B cell (primary cell): Measurements from ENCODE around the gene COL4A3.

Experiments used
- EZH2 ChIP-seq: IDR thresholded peaks from 2 replicates; pipeline ENCODE4 v1.6.1; 2012; ENCODE audit warnings: borderline replicate concordance, low read depth, mild to moderate bottlenecking, moderate library complexity, low read length; ENCODE audit not compliant: insufficient read depth, poor library complexity, severe bottlenecking
- TF ChIP-seq, protein P1 (sequence below): fragments of 200-600 bp; IDR thresholded peaks from one replicate; pipeline ENCODE4 v1.8.0; 2022; ENCODE audit warnings: antibody characterized with exemption, mild to moderate bottlenecking

DNA sequence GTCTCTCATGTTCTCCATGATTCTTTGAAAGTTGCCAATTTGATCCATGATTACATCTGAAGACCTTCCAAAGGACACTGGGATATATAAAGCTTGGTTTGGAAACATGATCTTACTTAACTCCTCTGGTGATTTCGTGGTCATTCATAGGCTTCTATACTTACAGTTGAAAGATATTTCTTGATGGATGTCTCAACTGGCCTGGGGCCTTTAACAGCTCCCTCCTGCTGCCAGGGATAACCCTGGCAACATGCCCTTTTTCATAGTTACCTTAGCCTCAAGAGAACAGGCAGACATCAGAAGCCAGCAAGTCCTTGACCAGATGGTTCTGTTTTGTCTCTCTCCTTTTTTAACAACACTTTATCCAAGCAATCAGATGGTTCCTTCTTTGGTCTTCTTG is 137.1 kb downstream of the COL4A3 start:
- TF ChIP-seq, protein P1, sequence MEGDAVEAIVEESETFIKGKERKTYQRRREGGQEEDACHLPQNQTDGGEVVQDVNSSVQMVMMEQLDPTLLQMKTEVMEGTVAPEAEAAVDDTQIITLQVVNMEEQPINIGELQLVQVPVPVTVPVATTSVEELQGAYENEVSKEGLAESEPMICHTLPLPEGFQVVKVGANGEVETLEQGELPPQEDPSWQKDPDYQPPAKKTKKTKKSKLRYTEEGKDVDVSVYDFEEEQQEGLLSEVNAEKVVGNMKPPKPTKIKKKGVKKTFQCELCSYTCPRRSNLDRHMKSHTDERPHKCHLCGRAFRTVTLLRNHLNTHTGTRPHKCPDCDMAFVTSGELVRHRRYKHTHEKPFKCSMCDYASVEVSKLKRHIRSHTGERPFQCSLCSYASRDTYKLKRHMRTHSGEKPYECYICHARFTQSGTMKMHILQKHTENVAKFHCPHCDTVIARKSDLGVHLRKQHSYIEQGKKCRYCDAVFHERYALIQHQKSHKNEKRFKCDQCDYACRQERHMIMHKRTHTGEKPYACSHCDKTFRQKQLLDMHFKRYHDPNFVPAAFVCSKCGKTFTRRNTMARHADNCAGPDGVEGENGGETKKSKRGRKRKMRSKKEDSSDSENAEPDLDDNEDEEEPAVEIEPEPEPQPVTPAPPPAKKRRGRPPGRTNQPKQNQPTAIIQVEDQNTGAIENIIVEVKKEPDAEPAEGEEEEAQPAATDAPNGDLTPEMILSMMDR, result no peak
- no peak for TF ChIP-seq EZH2
